ENCODE results near the gene LCP1.
"Not testable (repeated sequence)": the region's sequence is repeated elsewhere in the genome, so short reads cannot be mapped to it uniquely, and the experiment has no call there.

LCP1 gene

DNA sequence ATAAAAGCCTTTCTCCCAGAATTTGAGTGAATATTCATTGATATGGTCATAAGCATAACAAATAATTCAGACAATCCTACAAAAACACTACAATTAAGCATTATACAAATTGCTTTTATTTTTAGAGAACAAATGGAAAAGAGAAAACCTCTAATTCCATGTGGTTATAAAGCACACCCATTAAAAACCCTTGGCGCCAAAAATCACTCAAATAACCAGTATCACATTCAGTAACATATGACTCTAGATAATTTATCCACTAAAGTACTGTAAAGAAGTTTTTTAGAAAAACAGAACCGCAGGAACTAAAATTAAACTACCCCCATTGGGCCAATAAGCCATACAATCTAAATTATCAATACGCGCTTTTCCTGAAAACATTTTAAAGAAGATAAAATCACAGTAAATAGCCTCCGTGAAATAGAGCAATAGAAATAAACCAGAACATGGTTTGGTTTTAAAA is 569 bp downstream of the LCP1 start:
- no peak for DNase-seq (ENCODE audit: low read depth, low spot score)

DNA sequence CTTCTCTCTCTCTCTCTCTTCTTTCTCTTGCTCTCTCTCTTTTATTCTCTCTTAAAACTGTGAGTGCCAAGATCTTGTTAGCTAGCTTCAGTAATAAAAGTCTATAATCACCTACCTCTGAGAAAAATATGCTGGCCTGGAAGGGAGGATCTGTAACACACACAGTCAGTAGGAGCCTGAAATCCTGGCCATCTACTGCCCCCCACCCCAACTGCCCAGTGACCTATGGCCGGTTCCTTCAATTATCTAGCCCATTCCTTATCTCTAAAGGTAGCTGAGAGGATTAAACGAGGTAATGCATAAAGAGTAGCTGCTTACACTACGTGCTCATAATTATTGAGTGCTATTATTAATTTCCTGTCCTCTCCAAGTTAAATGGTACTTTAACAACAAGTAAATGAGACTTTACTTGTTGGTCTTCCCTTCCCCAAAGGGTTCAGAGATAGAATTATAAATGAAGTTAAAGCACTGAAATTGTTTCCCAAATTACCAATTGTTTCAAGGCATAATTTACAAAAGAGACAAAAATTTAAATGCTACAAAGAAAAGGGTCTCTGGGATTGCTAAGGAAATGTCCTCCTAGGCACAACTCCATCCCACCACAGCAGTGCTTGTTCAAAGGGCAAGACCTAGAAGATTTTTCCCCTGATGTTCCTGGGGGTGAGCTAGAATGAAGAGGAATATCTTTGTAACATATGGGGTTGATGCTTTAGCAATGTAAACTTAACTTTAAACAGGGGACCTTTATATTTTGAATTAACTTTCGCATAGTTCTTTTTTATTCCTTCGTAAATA is 1.8 kb downstream of the LCP1 start:
- DNase-seq (ENCODE audit: low read depth, low spot score): no peak

DNA sequence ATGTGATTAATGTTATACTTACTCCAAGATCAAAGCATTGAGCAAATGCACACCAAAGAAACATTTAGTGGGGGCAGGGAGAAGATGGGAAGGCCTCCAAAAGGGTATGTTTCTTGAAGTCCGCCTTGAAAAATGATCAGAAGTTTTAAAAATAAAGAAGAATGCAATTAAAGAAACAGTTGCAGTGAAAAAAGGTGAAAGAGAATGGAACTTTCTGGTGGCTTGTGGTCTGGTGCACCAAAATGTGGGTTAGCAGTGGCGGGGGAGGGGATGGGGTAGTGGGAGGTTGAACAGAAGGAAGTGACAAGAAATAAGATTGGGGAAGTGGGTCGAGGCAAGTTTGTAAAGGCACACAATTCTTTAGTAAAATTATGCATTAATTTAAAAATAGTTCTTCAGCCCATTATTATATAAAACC is 2.5 kb downstream of the LCP1 start:
- DNase-seq (ENCODE audit: low read depth, low spot score): peak; percentile 54

DNA sequence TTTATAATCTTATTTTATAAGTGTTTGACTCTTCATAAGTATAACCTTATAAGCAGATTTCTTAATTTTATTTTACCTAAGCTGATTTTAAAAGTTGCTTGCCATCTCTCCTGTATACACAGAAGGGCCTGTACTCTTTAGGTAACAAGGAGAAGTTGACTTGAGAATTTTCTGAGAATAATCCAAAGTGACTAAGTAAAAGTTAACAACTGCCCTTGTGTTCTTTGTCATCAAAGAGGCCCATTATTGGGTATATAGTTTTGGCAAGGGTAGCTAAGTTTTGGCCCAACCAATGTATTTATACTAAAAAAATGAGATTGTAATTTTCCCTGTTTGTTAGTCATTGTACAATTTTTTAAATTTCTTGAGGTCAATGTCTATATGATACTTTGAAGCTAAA is 3.2 kb downstream of the LCP1 start:
- DNase-seq (ENCODE audit: low read depth, low spot score): no peak

DNA sequence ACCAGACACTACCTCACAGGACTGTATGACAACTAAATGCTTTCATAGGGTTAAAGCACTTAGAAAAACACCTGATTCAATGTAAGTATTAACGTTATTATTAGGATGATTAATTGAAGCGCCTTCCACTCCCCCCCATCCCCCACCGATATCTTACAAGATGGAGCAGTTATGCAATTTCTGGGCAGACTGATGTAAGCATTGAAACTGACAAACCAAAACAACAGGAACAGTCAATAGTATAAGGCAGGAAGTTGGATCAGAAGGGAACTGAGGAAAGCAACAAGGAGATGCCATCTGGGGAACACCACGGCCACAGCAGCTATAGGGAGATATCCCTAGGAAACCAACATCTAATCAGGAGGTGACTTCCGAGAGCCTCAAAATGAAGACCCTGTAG is 3.8 kb downstream of the LCP1 start:
- DNase-seq (ENCODE audit: low read depth, low spot score): no peak

GRCh38 chr13:46176756-46177155 is 5.2 kb downstream of the LCP1 start:
- DNase-seq (ENCODE audit: low read depth, low spot score): no peak

- DNase-seq (ENCODE audit: low read depth, low spot score): no peak
Measured at GRCh38 chr13:46173656-46174055, 8.3 kb downstream of the LCP1 start.

GRCh38 chr13:46172531-46172991 is 9.4 kb downstream of the LCP1 start:
- DNase-seq (ENCODE audit: low read depth, low spot score): no peak

GRCh38 chr13:46171739-46172138 is 10.2 kb downstream of the LCP1 start:
- no peak for DNase-seq (ENCODE audit: low read depth, low spot score)

GRCh38 chr13:46171217-46171616 is 10.8 kb downstream of the LCP1 start:
- no peak for DNase-seq (ENCODE audit: low read depth, low spot score)

GRCh38 chr13:46170687-46171086 is 11.3 kb downstream of the LCP1 start:
- DNase-seq (ENCODE audit: low read depth, low spot score): no peak

DNA sequence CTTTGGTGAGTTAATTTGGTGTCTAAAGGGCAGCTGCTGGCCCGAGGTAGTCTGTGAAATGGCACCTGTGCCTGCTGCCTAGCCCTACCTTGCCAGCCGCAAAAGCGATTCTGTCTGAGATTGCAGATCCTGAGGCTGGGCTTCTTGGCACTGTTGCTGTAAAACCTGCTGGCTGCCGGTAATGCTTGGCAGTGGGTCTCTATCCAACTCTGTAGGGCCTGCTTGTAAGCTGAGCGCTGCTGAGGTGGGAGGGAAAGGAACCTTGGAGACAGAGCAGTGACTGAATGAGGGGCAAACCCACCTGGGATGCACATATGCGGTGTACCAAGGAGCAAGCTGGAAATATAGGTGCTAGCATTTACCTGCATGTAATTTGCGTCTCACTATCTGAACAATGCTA is 11.7 kb downstream of the LCP1 start:
- no peak for DNase-seq (ENCODE audit: low read depth, low spot score)

DNA sequence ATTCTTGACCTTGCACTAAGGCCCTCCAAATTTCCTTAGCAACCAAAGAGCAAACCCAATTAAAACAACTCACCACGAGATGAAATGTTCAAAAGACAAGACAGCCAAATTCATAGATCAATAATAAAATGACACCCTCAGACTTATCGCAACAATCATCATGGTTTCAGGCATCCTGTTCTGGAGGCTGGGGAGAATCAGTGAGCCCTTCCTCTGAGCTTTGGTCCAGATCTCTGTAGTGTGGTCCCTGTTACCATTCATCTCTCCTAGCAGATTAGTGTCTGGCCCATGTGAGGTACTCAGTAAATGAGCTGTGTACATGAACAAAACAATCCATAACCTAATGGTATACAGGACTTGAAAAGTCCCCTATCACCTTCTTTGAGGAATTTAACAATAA is 12.2 kb downstream of the LCP1 start:
- no peak for DNase-seq (ENCODE audit: low read depth, low spot score)

DNA sequence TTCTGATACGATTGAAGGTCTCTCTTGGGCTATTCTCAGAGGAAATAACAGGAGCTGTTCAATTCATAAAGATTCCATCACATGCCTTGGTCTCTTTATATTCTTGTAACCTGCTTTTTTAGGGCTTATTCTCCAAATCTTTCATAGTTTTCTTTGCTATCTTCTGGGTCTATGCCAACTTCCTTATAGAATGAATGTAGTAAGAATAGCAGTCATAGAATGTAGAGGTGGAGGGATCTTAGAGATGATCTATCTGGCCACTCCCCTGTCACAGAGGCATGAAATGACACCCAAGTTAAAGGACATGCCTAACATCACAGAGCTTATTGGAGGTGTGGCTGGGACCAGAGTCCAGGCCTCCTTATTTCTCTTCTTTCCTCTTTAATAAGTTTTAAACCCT is 13.2 kb downstream of the LCP1 start:
- no peak for DNase-seq (ENCODE audit: low read depth, low spot score)

DNA sequence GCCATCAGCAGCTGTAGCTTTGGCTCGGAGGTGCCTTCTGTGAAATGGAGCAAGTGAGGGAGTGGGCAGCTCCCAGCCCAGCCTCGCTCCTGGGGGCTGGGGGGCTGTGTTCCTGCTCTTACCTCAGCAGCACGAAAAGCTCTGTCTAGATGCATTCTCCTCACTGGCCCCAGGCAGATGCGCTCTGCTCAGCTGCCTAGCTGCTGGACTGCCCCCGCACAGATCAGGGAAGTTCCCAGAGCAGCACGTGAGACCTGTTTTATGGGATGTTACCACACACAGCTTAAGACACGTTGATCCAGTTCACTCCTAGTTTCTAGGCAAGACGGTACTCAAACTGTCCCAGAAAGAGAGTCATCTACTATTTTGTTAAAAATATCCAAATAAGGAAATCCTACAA is 13.6 kb downstream of the LCP1 start:
- DNase-seq (ENCODE audit: low read depth, low spot score): no peak

- DNase-seq (ENCODE audit: low read depth, low spot score): no peak
Measured at GRCh38 chr13:46166947-46167610, 14.9 kb downstream of the LCP1 start.

GRCh38 chr13:46166224-46166584 is 15.8 kb downstream of the LCP1 start:
- DNase-seq (ENCODE audit: low read depth, low spot score): no peak

GRCh38 chr13:46165485-46166223 is 16.3 kb downstream of the LCP1 start:
- DNase-seq (ENCODE audit: low read depth, low spot score): no peak

DNA sequence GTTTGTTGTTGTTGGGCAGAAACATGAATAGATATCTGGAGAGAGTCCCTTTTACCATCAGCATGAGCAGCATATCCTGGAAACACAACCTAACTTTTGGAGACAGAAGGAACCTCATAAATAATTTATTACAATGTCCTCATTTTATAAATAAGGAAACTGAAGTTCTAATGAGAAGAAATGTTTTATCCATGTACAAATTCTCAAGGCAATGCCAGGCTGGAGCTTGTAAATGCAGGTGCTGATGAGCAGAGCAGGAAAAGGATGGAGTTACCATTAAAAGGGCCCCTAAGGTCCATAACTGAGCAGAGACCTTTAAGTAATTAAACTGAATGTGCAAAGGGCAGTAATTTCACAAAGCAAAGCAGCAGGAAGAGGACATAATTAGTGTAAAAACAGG is 17.3 kb downstream of the LCP1 start:
- DNase-seq (ENCODE audit: low read depth, low spot score): no peak

DNA sequence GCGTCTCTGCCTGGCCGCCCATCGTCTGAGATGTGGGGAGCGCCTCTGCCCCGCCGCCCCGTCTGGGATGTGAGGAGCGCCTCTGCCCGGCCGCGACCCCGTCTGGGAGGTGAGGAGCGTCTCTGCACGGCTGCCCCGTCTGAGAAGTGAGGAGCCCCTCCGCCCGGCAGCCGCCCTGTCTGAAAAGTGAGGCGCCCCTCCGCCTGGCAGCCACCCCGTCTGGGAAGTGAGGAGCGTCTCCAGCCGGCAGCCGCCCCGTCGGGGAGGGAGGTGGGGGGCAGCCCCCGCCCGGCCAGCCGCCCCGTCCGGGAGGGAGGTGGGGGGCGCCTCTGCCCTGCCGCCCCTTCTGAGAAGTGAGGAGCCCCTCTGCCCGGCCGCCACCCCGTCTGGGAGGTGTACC is 19.2 kb downstream of the LCP1 start:
- DNase-seq (ENCODE audit: low read depth, low spot score): not testable (repeated sequence)

DNA sequence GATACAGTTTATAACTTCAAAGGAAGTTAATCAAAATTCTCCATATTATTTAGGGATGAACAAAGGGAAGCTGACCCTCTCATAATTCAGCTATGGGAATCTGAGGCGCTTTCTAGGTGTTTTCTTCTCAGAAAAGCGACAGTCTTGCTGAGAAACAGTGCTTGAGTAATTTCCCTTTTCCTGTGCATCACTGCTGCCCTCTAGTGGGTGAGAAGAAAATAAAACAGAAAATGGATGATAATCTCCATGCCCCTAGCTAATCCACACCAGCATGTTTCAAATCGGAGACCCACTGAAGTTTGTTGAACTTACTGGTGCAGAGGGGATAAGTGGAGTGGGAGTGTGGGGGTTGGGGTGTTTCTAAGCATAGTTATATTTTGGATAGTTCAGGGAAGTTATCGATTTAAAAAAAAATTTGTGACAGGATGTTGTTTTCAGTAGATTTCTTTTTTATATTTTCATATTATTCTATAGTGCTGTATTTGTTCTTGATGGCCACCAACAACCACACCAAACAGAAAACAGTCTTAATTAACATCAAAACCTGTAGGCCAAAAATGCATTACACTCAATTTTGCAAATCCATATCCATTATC is 21.4 kb downstream of the LCP1 start:
- DNase-seq (ENCODE audit: low read depth, low spot score): no peak

DNA sequence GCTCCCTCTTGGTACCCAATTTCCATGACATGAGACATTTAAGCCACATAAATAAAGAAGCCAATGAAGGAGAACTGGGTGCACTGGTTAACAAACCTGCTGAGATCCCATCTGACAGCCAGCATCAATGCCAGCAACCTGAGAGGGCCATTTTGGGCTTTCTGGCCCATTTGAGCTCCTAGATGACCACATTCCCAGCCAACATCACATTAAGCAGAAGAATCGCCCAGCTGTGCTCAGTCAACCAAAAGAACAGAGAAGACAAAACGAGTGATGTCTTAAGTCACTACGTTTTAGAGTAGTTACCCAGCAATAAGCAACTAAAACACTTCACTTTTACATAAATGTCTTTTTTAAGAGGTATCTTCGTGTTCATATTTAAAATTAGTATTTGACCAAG is 21.9 kb downstream of the LCP1 start:
- no peak for DNase-seq (ENCODE audit: low read depth, low spot score)
